DMS 273 (cell line): ENCODE results near the gene MAST4.

ENCODE experiments used
- DNase-seq: peaks from one replicate; lab custom pipeline; 2025; ENCODE audit not compliant: unreplicated experiment; lab: John Stamatoyannopoulos, UW

The MAST4 gene

GRCh38 chr5:66947458-66947857, 351.3 kb downstream of the MAST4 start:
- DNase-seq = no peak

DNA sequence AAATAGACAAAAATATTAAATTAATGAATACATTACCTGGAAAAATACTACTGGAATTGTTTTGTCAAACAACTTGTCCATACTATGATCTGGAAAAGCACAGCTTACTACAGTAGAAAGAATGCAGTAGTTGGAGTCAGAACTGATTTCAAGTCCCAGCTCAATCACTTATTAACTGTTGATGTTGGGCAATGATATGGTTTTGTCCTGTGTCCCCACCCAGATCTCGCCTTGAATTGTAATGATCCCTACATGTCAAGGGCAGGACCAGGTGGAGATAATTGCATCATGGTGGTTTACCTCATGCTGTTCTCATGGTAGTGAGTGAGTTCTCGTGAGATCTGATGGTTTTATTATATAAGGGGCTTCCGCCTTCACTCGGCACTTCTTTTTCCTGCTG, 352.9 kb downstream of the MAST4 start:
- no peak for DNase-seq

GRCh38 chr5:66952153-66952552, 356.0 kb downstream of the MAST4 start:
- no peak for DNase-seq

DNA sequence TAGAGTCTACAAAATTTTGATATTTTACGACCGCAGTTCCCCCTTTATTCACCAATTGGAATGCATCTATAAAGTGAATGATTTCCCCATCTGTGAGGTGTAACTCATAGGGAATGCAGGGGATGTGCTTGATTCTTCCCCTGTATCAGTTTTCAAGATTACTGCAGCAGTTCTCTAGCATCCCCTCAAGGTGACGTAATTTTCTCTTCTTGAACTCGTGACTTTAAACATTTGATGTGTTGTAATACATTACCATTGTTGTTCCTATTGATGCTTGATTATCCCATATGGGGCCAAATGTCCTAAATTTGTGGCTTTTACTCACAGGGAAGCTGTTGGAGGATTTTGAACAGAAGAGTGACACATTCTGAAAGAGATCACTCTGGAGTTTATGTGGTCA, 360.2 kb downstream of the MAST4 start:
- DNase-seq = no peak

- no peak for DNase-seq
Measured at GRCh38 chr5:66958201-66958979, 362.2 kb downstream of the MAST4 start.

- no peak for DNase-seq
Measured at GRCh38 chr5:66958980-66959641, 362.9 kb downstream of the MAST4 start.

GRCh38 chr5:66959653-66960052, 363.5 kb downstream of the MAST4 start:
- no peak for DNase-seq

- peak; percentile 70 for DNase-seq
Measured at GRCh38 chr5:66960369-66961137, 364.4 kb downstream of the MAST4 start.

DNA sequence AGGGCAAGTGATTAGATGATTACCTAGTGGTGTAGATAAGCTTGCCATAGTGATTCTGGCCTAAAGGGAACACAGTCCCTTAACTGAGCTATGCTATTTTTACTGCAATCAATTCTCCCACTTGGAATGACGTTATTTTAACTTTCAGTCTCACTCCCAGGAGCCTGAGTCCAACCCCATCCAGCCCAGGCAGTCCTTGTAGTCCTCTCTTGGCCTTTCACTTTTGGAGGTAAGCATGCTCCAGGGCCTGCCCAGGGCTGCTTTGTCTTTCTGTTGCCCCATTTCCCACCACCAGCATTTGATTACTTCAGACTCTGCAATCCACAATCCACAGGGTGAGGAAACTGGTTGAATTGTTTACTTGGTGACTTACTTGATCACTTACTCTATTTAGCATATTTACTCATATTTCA, 367.4 kb downstream of the MAST4 start:
- no peak for DNase-seq

DNA sequence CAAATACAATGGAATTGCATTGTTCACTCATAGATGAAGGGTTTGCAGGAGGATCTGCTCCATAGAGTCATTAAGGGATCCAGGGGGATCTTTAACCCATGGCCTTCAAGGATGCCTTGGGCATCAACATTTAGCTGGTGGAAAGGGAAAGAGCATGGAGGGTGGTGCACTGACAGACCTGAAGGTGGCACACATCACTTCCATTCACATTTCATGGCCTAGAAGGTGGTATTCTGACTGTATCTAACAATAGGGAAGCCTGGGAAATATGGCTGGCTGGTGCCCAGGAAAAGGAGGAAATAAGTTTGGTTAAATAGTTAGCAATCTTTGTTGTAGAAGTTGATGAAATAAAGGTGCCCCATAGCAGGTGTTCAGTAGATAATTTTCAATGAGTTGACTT, 370.2 kb downstream of the MAST4 start:
- DNase-seq = no peak

DNA sequence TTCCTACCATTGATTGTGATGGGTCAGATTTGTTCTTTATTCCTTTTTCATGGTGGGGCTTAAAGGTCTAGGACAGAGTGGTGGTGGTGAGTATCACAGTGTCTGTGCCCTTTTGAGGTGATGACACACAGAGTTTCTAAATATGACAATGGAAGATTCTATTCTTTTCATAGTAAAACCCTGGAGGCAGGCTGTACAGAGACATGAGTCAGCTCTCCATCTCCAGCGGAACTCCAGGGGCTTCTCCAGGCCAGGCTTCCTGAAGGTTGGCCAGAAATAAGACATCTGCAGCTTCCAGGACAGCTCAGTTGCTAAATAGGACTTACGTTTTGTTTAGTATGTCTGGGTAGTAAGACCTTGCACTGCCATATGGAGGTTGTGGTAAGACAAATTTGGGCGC, 370.9 kb downstream of the MAST4 start:
- DNase-seq = no peak

GRCh38 chr5:66967826-66968262, 371.7 kb downstream of the MAST4 start:
- DNase-seq = no peak

- DNase-seq = no peak
Measured at GRCh38 chr5:66969484-66969883, 373.3 kb downstream of the MAST4 start.

DNA sequence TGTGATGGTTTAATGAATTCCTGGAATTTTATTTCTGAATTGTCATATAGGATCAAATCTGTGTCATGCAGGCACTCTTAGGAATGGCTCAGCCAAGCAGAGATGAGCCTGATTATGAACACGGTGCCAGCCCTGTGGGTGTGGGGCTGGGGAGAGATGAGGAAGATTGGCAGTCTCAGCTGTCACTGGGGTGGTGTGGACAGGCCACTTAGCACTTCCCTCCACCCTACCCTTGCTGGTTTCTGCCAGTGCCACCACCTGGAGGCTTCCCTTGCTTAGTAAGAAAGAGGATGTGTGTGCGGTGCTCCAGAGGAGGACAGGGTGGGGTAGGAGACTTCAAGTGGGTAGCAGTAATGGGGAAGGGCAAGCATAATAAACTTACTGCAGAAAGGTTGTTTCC, 373.8 kb downstream of the MAST4 start:
- no peak for DNase-seq

- DNase-seq = no peak
Measured at GRCh38 chr5:66972004-66972403, 375.8 kb downstream of the MAST4 start.

DNA sequence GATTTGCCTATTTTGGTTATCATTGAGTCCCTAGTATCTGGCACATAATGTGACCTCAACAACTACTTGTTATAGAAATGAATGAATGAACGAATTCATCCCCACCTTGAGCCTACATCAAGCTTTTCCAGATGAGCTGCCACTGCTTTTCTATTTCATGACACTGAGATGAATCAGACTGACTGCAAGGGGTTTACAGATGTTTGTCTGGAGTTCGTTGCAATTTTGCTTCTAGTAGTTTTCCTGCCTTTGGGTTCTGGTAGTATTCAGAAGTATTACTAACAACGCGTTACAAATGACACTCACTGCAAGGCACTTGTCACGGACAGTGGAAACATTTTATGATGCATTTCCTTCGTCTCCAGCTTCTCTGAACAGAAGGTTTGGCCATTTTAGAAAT, 378.1 kb downstream of the MAST4 start:
- no peak for DNase-seq

DNA sequence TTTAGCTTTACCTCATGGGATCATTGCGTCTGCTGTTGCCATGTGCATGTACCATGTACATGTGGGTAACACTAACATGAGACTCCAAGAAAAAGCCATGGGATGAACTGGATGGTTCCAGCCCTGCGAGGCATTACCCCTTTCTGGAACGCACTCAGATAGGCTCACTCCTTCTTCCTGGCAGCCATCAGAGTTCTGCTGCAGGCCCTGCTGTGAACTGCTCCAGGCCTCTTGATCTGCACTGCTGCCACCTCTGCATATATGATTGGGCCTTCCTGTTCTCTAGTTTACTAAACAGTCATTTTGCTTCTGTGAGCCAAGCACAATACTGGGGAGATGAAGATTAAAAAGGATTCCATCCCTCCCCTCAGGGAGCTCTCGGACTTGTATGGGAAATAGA, 379.9 kb downstream of the MAST4 start:
- DNase-seq = no peak

GRCh38 chr5:66979738-66980137, 383.5 kb downstream of the MAST4 start:
- DNase-seq = no peak

- no peak for DNase-seq
Measured at GRCh38 chr5:66981266-66982055, 385.3 kb downstream of the MAST4 start.

- no peak for DNase-seq
Measured at GRCh38 chr5:66982056-66982387, 385.8 kb downstream of the MAST4 start.

DNA sequence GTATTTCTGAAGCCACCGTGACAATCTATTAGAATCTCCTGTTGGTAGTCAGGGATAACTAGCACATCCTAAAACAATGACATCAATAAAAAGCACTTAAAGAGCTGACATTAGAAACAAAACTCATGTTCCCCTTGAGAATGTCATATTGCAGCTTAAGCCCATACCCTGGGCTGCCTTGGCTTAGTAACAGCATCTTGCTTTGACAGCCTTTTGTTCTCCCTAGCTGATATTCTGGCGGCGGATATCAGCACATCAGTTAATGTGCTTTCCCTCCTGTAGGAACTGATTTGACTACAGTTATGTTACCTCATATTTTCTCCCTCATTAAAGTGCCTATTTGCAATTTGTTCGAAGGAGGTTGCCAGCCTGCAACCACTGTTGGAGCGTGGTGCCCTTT, 386.3 kb downstream of the MAST4 start:
- DNase-seq = no peak
